ENCODE data around the gene BDNF.
"Not testable (repeated sequence)": the region's sequence is repeated elsewhere in the genome, so short reads cannot be mapped to it uniquely, and the experiment has no call there.

The BDNF gene

DNA sequence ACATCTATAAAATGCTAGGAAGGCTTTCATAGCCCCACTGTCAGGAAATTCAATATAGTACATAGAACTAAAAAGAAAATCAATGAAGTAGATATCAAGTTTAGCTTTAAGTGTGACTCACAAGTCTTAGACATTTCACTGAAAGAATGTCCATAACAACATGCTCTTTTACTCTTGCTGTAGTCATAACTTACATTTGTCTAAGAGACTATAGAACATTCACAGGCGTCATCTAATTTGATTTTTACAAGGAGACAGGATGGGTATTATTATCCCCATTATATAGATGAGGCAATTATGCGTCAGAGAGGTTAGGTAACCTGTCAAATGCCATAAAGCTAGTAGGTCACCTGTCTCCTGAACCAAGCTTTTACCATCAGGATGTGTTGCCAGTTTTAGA is 36.9 kb downstream of the BDNF start:
- no peak for DNase-seq

DNA sequence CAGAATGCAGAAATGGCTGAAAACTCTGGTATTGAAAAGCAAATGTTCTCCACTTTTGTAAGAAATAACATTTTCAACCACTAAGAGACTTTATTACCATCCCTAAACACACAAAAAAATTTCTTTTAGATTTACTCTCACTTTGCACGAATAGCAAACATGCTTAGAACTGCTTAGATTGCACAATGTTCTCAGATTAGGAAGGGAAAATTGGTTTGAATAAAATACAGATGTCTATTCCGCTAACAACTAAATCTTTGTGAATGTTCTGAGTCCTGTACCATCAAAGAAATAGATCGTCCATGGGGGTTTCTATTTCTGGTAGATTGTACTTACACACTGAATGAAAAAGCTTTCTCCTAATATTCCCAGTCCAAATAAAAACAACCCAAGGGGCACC is 40.1 kb downstream of the BDNF start:
- no peak for DNase-seq

DNA sequence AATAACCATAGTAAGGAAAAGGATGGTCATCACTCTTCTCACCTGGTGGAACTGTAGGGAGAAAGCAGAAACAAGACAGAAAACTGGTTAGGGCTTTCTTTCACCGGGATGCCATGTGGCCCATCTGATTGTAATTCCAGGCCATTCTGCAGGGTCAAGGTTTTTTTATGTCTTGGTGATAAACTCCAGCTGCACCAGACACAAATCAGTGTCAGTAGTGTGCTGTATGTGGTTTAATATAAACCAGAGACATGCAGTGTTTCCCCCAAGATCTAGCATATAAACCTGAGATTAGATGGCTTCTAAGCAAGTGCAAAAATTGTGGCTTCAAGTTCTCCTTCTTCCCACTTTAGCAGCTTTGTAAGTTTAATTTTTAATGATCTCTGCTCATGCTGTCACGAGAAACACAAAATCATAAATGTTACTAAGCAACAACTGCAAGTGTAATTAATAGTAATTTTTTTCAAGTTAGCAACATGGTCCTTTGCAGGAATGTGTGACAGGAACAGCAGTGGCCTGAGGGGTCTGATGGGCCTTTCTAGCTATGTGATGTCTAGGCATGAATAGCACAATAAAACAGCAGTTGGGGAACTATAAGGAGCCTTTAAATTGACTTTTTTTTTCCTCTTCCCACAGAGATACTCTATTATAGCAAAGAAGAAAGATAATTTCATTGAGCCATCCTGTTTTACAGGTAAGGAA is 41.6 kb downstream of the BDNF start:
- DNase-seq, result no peak

DNA sequence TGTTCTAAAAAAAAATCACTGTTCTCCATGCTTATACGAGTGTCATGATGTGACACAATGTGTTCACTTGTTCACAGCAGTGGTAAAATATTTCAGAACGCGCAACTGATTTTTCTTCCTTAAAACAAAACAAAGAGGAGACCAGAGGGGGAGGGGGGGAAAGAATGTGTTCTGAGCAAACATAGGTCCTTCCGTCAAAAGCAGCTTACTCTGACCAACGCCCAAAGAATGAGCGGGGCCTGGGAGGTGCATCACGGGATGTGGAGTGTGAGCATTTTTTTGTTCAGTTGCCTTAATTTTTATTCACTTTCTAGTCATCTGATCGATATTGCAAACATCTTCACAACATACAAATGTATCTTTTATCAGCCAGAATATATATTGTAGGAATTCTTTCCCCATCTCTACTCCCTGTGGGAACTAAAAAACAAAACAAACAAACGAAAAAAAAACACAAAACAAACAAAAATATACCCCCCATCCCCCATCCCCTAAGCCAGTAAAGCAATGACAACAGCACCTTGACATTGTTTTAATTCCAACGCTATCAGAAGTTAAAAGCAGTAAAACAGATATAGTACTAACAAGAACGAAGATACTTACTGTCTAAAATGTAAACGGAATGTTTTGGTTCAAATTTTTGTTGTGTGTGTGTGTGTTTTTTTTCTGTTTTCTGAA is 43.3 kb downstream of the BDNF start:
- no peak for DNase-seq

DNA sequence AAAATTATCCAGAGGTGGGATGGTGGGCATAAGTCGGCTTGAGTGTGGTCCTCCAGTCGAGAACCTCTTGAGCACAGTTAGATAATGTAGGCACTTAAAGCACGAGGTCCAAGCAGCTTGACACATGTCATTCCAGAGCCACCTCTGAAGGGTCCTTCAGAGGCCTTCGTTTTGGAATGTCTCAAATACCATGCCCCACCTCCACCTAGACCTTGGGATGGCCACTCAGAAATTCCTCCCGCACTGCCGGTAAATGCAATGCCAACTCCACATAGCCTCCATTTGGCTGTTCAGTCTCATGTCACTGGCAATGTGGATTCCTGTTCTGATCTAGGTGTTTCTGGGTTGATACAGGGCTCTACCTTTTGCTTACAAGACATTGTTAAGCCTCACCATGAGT is 43.9 kb downstream of the BDNF start:
- no peak for DNase-seq

DNA sequence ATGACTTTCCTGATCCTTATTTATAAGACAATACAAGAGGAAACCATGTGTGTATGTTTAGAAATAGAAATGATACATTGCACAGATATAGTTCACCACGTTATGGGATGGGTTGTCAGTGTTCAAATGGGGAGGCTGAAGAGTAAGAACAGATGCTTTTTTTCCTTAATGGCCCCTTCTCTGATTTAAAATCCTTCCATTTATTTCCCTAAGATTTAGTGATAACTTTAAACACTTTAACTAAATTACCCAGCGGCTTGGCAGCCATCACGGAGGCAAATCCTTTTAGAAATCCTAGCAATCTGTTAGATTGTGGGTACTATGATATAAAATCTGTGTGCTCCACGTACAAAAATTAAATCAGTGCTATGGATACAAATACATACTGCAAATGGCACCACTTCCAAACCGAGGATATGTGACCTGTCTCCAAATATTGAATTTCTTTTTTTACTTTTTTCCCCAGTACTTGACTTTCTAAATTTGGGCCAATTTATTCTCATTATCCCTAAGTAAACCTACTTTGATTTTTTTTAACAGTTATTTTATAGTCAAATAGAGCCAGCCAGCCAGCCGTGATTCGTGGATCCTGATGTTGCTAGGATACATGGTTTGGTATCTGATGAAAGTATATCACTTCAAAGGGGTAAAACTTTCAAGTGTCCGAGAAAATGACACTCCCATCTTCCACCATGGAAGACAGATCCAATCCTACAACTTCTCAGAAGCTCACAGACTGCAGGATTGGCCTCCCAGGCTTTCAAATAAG is 46.1 kb downstream of the BDNF start:
- no peak for DNase-seq

DNA sequence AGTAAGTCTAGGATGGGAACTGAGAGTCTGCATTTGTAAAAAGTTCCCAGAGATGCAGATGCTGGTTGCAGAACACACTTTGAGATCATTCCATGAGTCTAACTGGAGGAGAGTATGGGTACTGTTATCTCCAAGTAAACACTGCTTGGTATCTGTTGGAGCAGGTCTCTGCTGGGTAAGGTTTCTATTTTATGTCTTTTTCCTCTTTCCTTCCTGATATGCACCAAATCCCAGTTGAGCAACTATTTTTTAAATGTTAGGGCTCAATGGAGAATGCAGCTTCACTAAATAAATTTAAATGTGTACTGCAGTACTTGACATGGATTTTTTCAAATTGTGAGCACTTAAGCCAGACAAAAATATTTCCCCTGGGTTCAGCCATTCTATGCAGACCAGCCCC is 48.5 kb downstream of the BDNF start:
- no peak for DNase-seq

DNA sequence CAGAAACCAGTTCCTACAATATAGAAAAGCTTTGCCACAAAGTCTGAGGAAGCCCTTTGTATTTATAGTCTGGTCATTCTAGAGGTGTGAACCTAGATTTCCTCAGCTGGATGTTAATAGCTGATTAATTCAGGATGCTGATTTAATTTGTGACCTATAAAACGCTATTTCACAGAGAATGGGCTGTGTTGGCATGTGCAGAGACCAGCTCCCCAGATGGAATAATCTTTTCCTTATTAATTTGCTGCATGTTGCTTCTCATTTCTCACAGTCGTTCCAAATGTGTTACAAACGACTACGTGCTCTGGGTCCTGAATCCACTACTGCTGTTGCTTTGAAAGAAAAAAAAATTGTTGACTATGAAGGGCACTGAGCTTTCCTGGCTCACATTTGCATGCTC is 49.3 kb downstream of the BDNF start:
- no peak for DNase-seq

DNA sequence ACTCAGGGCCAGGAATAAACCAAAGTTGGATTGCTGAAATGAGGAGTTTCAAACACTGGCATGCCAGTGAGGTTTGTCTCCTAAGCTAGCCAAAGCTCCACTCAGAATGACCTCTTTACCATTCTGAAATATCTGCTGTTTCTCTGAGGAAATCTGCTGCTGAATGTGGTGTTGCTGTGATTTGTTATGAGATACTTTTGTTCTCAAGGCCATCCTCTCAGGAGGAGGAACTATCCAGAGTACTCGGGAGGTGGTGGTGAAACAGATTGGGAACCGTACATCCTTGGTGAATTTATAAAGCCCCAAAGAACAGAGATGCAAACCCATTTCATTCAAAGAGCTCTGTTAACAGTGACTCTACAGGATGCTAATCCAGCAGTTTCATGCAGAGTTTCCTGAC is 50.5 kb downstream of the BDNF start:
- DNase-seq, result no peak

DNA sequence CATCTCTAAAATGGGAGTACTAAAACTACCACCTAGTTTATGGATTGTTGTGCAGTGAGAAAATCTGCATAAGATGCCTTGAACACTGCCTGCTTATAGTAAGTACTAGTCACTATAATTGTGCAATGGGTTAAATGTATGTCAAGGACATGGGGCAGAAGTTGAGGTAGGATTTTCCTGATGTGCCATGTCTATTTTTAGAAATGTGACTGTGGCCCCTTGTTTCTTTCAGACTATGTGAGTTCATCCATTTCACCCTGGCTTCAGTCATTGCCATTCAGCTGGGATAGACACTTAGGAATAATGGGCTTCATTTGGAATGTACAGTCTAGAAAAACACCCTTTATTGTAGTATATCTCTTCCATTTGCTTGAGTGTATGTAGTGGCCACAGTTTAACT is 51.4 kb downstream of the BDNF start:
- DNase-seq, result no peak

DNA sequence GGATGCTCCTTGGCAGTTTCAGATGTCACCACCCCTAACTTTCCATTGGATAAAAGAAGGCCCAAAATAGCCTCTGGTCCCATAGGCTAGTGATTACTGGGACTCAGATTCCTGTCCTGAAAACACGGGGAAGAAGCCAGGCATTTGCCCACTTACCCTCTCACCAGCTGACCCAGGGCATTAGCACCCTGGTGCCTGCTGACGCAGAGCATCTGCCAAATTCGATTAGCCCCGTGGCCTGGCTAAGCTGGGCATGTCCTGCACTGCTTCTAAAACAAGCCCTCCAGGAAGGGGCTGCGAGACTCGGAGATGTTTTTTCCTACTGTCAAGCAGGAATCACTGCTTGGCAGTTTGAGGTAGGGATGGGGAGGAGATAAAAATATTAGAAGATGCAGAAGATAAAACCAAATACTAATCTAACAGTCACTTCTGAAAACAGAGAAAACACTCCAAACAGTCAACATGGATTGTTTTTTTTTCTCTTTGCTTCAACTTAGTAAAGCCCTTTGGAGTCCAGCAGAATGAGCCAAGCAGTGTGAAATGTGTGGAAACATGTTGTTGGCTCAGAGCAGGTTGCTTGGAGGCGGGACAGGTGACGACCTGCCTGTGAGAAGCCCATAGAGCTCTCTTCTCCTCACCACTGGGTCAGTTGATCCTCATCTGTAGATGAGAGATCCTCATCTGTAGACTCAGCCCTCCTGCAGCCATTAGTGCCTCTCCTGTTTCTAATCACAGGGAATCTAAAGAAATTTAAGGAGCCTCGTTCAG is 54.0 kb downstream of the BDNF start:
- DNase-seq, result no peak

DNA sequence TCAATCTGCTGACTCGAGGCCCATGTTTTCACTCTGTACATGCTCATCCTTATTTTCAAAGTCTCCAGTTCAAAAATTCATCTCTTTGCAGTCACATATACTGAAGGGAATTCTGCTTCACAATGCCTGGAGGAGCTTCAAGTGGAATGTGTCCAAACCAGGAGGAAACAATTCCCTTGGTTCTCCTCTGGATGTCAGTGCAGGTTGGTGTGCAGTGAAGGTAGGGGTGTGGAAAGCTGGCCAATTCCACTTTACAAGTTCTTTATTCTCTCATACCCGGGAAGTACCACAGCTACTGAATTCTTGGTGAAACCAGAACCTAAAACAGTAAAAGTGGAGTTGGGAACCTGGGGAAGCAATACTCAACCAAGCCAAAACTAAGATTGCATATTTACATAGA is 57.3 kb downstream of the BDNF start:
- no peak for DNase-seq

DNA sequence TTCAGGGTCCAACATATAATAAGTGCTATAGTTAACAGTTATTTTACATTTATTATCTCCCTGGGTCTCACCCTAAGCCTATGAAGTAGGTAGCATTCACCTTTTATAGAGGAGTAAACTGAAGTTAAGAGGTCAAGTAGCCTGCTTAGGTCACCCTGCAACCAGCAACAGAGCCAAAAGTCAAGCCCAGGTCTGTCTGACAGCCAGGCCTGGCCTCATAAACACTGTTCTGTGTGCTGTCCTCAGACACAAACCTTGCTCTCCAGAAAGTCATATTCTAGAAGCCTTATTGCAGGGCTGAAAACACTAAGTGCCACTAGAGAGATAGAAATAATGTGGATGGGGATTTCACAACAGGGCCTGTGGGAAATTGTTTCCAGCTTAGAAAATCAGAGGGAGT is 59.3 kb downstream of the BDNF start:
- DNase-seq, result no peak

DNA sequence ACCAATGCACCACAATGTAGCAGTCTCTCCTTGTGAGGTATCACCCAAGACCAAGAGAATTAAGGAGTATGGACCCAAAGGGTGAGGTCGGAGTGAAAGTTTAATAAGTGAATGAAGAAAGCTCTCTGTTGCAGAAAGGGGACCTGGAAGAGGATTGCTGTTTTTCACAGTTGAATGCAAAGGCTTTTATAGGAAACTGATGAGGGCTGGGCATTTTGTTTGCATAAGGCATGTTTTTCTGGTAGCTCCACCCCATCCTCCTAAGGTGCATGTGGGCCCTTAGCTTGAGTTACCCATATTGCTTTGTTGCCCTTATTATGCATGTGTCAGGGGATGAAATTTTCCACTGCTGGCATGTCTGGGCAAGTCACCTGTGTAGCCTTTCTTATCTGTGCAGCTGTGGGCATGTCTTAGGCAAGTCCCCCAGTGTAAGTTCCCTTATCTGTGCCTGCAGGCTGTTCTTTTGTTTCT is 64.7 kb downstream of the BDNF start:
- no peak for DNase-seq

DNA sequence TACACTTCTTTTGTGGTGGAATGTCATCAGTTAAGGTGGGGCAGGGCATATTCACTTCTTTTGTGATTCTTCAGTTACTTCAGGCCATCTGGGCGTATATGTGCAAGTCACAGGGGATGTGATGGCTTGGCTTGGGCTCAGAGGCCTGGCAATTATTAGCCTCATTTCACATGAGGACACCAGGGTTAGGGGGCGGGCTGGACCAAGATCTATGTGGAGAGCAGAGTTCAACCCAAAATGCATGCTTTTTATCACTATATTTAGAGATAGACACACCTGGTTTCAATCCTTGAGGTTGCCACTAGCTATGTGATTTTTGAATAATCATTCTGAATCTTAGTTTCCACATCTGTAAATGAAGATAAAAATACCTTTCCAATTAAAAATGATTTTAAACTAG is 65.5 kb downstream of the BDNF start:
- not testable (repeated sequence) for DNase-seq

DNA sequence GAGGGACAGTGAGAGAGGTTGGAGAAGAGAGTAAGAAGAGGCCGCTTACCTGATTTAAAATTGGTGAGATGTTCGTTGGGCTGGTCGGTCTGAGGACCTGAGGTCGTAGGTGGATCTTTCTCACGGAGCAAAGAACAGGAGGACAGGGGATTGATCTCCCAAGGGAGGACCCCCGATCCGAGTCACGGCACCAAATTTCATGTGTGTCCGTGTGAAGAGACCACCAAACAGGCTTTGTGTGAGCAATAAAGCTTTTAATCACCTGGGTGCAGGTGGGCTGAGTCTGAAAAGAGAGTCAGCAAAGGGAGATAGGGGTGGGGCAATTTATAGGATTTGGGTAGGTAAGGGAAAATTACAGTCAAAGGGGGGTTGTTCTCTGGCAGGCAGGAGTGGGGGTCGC is 66.0 kb downstream of the BDNF start:
- not testable (repeated sequence) for DNase-seq

DNA sequence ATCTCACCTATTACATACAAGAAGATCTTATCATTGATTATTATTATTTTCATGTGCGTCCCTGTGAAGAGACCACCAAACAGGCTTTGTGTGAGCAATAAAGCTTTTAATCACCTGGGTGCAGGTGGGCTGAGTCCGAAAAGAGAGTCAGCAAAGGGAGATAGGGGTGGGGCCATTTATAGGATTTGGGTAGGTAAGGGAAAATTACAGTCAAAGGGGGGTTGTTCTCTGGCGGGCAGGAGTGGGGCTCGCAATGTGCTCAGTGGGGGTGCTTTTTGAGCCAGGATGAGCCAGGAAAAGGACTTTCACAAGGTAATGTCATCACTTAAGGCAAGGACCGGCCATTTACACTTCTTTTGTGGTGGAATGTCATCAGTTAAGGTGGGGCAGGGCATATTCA is 71.2 kb downstream of the BDNF start:
- not testable (repeated sequence) for DNase-seq

DNA sequence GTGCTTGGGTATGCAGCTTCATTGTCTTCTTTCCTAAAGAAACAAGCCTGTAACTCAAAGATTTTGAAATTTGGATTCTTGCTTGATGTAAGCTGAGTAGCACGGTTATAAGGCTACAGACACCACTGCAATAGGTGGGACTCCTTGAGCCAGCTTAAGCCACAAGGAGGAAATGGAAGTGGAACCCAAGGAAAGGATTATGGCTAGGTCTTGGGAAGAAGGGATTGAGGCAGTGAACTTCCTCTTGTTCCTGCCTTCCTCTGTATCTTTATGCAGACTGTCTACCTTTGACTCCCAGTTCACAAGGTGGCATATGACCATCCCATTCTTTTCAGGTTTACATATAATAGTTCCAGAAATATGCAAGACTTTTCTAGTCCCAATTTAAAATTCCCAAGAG is 72.3 kb downstream of the BDNF start:
- no peak for DNase-seq

DNA sequence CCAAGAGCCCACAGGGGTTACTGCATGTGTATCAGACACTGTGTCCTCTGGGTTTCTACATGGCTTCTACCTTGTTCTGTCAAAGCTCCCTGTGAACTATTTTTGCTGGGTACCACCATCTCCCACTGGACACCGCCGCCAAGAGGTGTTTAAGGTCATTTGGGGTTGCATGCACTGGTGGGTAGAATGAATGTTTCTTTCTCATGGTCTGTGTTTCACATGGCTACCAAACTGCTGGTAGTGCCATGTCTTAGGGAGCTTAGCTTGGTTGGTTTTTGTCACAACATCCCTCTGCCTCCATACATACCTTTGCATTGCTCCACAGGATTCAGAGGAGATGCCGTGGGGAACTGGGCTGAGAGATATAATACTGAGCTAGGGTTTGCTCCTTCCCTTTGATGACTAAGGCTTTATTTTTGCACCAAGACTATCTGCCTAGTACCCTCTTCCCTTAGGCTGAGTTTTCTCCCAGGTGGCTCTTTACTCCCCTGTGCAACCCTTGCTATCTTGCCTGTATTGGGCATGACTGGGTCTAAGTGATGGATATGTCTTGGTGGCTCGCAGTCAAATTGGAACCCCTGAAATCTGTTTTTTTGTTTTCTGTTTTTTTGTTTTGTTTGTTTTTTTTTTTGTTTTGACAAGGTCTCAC is 73.2 kb downstream of the BDNF start:
- DNase-seq, result no peak

DNA sequence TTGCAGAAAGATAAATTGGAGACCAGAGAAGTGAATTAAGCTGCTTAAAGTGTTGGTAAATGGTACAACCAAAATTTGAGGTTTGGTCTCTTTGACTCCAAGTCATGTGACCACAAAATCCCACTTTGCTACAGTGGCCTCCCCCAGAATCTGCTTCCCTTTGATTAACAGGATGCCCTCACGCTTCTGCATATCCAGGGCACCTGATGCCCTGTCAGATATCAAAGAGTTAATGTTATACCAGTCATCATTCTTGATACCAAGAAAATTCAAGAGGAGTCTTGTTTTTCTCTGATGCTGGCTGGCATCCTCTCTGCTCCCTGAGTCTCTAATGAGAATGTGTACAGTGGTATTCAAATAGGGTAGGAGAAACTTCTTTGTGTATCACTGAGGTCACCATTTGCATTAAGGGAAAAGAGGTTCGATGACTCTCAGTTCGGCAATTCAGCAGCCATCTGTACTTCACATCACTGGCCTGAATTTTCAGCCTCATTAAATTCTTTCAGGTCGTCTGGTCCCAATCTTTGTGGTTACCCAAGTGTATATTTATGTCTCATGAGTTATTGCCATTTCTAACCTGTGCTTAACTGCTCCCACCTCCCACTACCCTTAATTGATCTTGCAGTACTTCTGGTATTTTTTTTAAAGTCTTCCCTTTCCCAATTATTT is 73.9 kb downstream of the BDNF start:
- no peak for DNase-seq

DNA sequence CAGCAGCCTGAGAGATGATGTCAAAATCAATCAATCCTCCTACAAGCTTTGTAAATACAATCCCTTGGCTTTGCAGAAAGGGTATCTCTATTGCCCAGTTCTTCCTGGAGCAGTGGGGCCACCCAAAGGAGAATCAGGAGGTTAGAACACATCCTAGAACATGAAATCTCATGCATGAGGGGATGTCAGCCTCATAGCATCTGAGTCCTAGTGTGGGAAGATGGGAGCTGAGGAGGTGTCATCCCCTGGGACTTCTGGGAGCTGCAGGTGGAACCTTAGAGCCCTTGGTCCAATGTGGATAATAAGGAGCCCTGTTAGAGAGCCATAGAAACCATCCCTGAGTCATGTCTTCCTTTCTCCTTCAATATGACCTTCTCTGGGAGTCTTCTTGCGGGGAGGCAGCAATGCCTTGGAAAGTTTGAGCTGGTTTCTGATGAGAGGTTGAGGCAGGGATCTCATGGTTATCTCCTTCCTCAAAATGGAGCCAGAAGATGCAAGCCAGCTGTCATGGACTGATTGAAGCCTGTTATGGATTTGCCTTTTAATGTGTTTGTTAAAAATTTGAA is 74.8 kb downstream of the BDNF start:
- DNase-seq, result no peak
